Measurements from ENCODE around the gene LSMEM2.

The LSMEM2 gene

GRCh38 chr3:50286322-50287227 is 7.7 kb downstream of the LSMEM2 start:
- DNase-seq, result no peak

GRCh38 chr3:50287262-50287661 is 8.4 kb downstream of the LSMEM2 start:
- DNase-seq, result no peak

GRCh38 chr3:50288387-50289007 is 9.6 kb downstream of the LSMEM2 start:
- no peak for DNase-seq

GRCh38 chr3:50289130-50289529 is 10.2 kb downstream of the LSMEM2 start:
- no peak for DNase-seq

GRCh38 chr3:50290161-50290641 is 11.3 kb downstream of the LSMEM2 start:
- no peak for DNase-seq

- DNase-seq, result peak; percentile 93
Measured at GRCh38 chr3:50292159-50293078, 13.5 kb downstream of the LSMEM2 start, which contains the start of gene IFRD2. Gene IFRD2, minus strand, starts transcription at chr3:50292429. Its CDS starts 155 bp downstream, at chr3:50292274.

GRCh38 chr3:50293079-50293801 is 14.4 kb downstream of the LSMEM2 start:
- DNase-seq, result no peak

GRCh38 chr3:50294089-50294488 is 15.2 kb downstream of the LSMEM2 start:
- DNase-seq, result no peak

- no peak for DNase-seq
Measured at GRCh38 chr3:50294492-50295403, 15.9 kb downstream of the LSMEM2 start.

GRCh38 chr3:50295553-50296431 is 16.9 kb downstream of the LSMEM2 start:
- DNase-seq, result no peak

GRCh38 chr3:50296721-50297383 is 18.0 kb downstream of the LSMEM2 start:
- DNase-seq, result no peak

- DNase-seq, result no peak
Measured at GRCh38 chr3:50297384-50297775, 18.5 kb downstream of the LSMEM2 start.

GRCh38 chr3:50297896-50298725 is 19.2 kb downstream of the LSMEM2 start:
- no peak for DNase-seq

GRCh38 chr3:50298836-50299637 is 20.1 kb downstream of the LSMEM2 start, which contains the start of the genes HYAL3 and NAA80:
Gene HYAL3, minus strand, starts transcription at chr3:50299405. Its CDS starts 3,803 bp downstream, at chr3:50295602.
Gene NAA80, minus strand, starts transcription at chr3:50299405. Its CDS starts 1,942 bp downstream, at chr3:50297463.
- peak; percentile 99 for DNase-seq

- no peak for DNase-seq
Measured at GRCh38 chr3:50299638-50299928, 20.7 kb downstream of the LSMEM2 start.

GRCh38 chr3:50299929-50300680 is 21.2 kb downstream of the LSMEM2 start:
- DNase-seq, result no peak

All from activated CD8-positive, alpha-beta memory T cell treated with anti-CD3 and anti-CD28 coated beads for 24 hours (primary cell).